A673 (cell line): ENCODE measurements around the gene FAM219B. TPM values are rescaled to one million over a fixed set of nuclear protein-coding genes. Genes with fewer than 3 reads are reported as not detected.

Source experiments
- BruUV-seq: library from RNA; stranded (reverse); fragments of 400-500 nt; replicated peaks from 2 replicates; lab custom pipeline; 2021; lab: Mats Ljungman, UMichigan
- CTCF ChIA-PET: fragments of 300-600 bp; sonication (Branson Sonifier 250); formaldehyde crosslinking; loops from one replicate; lab custom pipeline; 2022; ENCODE audit warnings: antibody characterized with exemption; lab: Charles Lee
- POLR2A ChIA-PET: fragments of 300-600 bp; sonication (Branson Sonifier 250); formaldehyde crosslinking; loops from one replicate; lab custom pipeline; 2022; ENCODE audit warnings: antibody characterized with exemption; ENCODE audit not compliant: low non-redundant PET; lab: Charles Lee
- DNase-seq: peaks from one replicate; pipeline ENCODE4 v3.0.0-alpha.2; 2015; ENCODE audit warnings: low spot score
- H3K27ac ChIP-seq: fragments of 200-600 bp; sonication (generic); 2 replicates; pipeline ENCODE4 v1.5.1; 2016; ENCODE audit warnings: mixed run types, low read depth, mild to moderate bottlenecking, mixed read lengths, antibody characterized with exemption, low read length; ENCODE audit not compliant: poor library complexity, severe bottlenecking
- H3K27me3 ChIP-seq: fragments of 200-600 bp; sonication (generic); replicated peaks from 2 replicates; pipeline ENCODE4 v1.6.1; 2017; ENCODE audit warnings: mixed run types, low read depth, mild to moderate bottlenecking, mixed read lengths, antibody characterized with exemption, low read length; ENCODE audit not compliant: insufficient read depth, poor library complexity
- H3K36me3 ChIP-seq: fragments of 200-600 bp; sonication (generic); 2 replicates; pipeline ENCODE4 v1.6.1; 2016; ENCODE audit warnings: mixed run types, mild to moderate bottlenecking, mixed read lengths, antibody characterized with exemption, low read length; ENCODE audit not compliant: insufficient read depth, poor library complexity, severe bottlenecking
- H3K4me1 ChIP-seq: fragments of 200-600 bp; sonication (generic); 2 replicates; pipeline ENCODE4 v1.6.1; 2017; ENCODE audit warnings: mixed run types, mild to moderate bottlenecking, mixed read lengths, antibody characterized with exemption, low read length; ENCODE audit not compliant: insufficient read depth, poor library complexity, severe bottlenecking
- H3K4me3 ChIP-seq: fragments of 200-600 bp; sonication (generic); 2 replicates; pipeline ENCODE4 v1.5.1; 2016; ENCODE audit warnings: low read depth, mixed run types, mild to moderate bottlenecking, mixed read lengths, low read length; ENCODE audit not compliant: poor library complexity, severe bottlenecking
- H3K9me3 ChIP-seq: fragments of 200-600 bp; sonication (generic); 2 replicates; pipeline ENCODE4 v1.6.1; 2016; ENCODE audit warnings: mixed run types, low read depth, mild to moderate bottlenecking, mixed read lengths, antibody characterized with exemption, low read length; ENCODE audit not compliant: poor library complexity, severe bottlenecking
- EZH2 ChIP-seq: fragments of 200-600 bp; sonication (generic); IDR thresholded peaks from 2 replicates; pipeline ENCODE4 v1.6.1; 2017; ENCODE audit warnings: borderline replicate concordance, low read depth, mild to moderate bottlenecking, mixed read lengths, antibody characterized with exemption, low read length; ENCODE audit not compliant: poor library complexity, severe bottlenecking
- intact Hi-C: fragments of 100-400 bp; cut with micrococcal nuclease; formaldehyde crosslinking; loops from one replicate; pipeline ENCODE4 v1.10.0; 2022; ENCODE audit not compliant: unreplicated experiment
- total RNA-seq: library from RNA; stranded (reverse); gene quantifications from 2 replicates; pipeline ENCODE4 v1.2.3, GENCODE V29; 2021
- TF ChIP-seq, protein P1 (sequence below): fragments of 300-800, 200-600 bp; sonication (generic); conservative IDR thresholded peaks from 2 replicates; pipeline ENCODE4 v1.5.1; 2017; ENCODE audit warnings: low read depth, mild to moderate bottlenecking, antibody characterized with exemption, low read length, moderate library complexity, mixed read lengths

Gene FAM219B
- total RNA-seq, 1 experiment from 2014 or later, result 86.6 TPM

DNA sequence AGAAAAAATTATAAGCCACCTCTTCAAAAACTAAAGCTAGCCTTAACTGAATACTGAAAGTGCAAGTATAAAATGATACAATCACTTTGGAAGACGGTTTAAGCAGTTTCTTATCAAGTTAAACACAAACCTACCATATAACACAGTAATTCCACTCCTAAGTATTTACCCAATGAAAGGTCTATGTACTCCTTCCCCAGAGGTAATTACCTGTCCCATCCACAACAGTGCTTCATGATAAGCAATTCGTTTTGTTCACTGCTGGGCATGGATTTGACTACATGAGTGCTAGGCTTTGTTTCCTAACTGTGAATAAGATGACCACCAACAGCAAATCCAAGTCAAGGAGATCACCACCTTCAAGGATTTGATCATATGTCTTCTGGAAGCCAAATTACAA, 26.9 kb upstream of the FAM219B start:
- DNase-seq, result no peak
- peaks cover 3% of the 10 kb centered on the region for H3K4me1 ChIP-seq
- ChIA-PET POLR2A (no interaction called here), CTCF (no interaction called here)
- H3K27ac ChIP-seq, result no peak overlapping the region
- intact Hi-C loops, result no loop called here
- no peak overlapping the region for H3K4me3 ChIP-seq
- H3K36me3 ChIP-seq, result peaks cover 28% of the 10 kb centered on the region
- no TSS peak for BruUV-seq
- H3K27me3 ChIP-seq, result no peaks in the 10 kb centered on the region
- H3K9me3 ChIP-seq, result no peaks in the 10 kb centered on the region
- TF ChIP-seq, protein P1, sequence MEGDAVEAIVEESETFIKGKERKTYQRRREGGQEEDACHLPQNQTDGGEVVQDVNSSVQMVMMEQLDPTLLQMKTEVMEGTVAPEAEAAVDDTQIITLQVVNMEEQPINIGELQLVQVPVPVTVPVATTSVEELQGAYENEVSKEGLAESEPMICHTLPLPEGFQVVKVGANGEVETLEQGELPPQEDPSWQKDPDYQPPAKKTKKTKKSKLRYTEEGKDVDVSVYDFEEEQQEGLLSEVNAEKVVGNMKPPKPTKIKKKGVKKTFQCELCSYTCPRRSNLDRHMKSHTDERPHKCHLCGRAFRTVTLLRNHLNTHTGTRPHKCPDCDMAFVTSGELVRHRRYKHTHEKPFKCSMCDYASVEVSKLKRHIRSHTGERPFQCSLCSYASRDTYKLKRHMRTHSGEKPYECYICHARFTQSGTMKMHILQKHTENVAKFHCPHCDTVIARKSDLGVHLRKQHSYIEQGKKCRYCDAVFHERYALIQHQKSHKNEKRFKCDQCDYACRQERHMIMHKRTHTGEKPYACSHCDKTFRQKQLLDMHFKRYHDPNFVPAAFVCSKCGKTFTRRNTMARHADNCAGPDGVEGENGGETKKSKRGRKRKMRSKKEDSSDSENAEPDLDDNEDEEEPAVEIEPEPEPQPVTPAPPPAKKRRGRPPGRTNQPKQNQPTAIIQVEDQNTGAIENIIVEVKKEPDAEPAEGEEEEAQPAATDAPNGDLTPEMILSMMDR, result no peak
- no peak for TF ChIP-seq EZH2

GRCh38 chr15:74928771-74929198, 22.1 kb upstream of the FAM219B start:
- ChIA-PET CTCF (no interaction called here), POLR2A (no interaction called here)
- H3K27ac ChIP-seq, result no peak overlapping the region
- H3K36me3 ChIP-seq, result peaks cover 60% of the 10 kb centered on the region
- H3K27me3 ChIP-seq, result no peaks in the 10 kb centered on the region
- no peak for DNase-seq
- BruUV-seq, result no TSS peak
- H3K9me3 ChIP-seq, result no peaks in the 10 kb centered on the region
- no peak overlapping the region for H3K4me3 ChIP-seq
- TF ChIP-seq, protein P1, result no peak
- no peak for TF ChIP-seq EZH2
- intact Hi-C loops, result no loop called here
- no peaks in the 10 kb centered on the region for H3K4me1 ChIP-seq

GRCh38 chr15:74924525-74924924, 17.9 kb upstream of the FAM219B start:
- TF ChIP-seq, protein P1, result no peak
- TF ChIP-seq EZH2, result no peak
- BruUV-seq, result no TSS peak
- POLR2A ChIA-PET, result no interaction called here

More at GRCh38 chr15:74924525-74924924, 17.9 kb upstream of the FAM219B start:
- no peak for DNase-seq
- intact Hi-C loops, result no loop called here
- no peak overlapping the region for H3K27ac ChIP-seq
- no peaks in the 10 kb centered on the region for H3K9me3 ChIP-seq
- H3K36me3 ChIP-seq, result peaks cover 81% of the 10 kb centered on the region
- no peaks in the 10 kb centered on the region for H3K4me1 ChIP-seq
- CTCF ChIA-PET, result no interaction called here
- H3K27me3 ChIP-seq, result no peaks in the 10 kb centered on the region
- H3K4me3 ChIP-seq, result no peak overlapping the region
